HG03045 (cell line): ENCODE data around the gene KIF6.

ENCODE experiments used
- ATAC-seq: cut with Tn5 transposase; IDR thresholded peaks from one replicate; pipeline ENCODE4 v1.9.1; 2021; ENCODE audit warnings: mild to moderate bottlenecking, moderate library complexity; ENCODE audit not compliant: unreplicated experiment

Gene KIF6

GRCh38 chr6:39558591-39559190 is 166.5 kb downstream of the KIF6 start:
- ATAC-seq: no peak

- no peak for ATAC-seq
Observed at GRCh38 chr6:39558079-39558478, 167.1 kb downstream of the KIF6 start.

- ATAC-seq: no peak
Observed at GRCh38 chr6:39555136-39555535, 170.1 kb downstream of the KIF6 start.

GRCh38 chr6:39553860-39554802 is 171.1 kb downstream of the KIF6 start:
- no peak for ATAC-seq

GRCh38 chr6:39553029-39553428 is 172.2 kb downstream of the KIF6 start:
- no peak for ATAC-seq

GRCh38 chr6:39550191-39550590 is 175.0 kb downstream of the KIF6 start:
- ATAC-seq: no peak

- no peak for ATAC-seq
Observed at GRCh38 chr6:39546731-39547130, 178.5 kb downstream of the KIF6 start.

- no peak for ATAC-seq
Observed at GRCh38 chr6:39543950-39544349, 181.3 kb downstream of the KIF6 start.

- ATAC-seq: no peak
Observed at GRCh38 chr6:39543095-39543494, 182.1 kb downstream of the KIF6 start.

- ATAC-seq: no peak
Observed at GRCh38 chr6:39540454-39540853, 184.8 kb downstream of the KIF6 start.

- ATAC-seq: peak; percentile 97
Observed at GRCh38 chr6:39530201-39530759, 194.9 kb downstream of the KIF6 start.

GRCh38 chr6:39527792-39528564 is 197.2 kb downstream of the KIF6 start:
- no peak for ATAC-seq

- no peak for ATAC-seq
Observed at GRCh38 chr6:39524007-39524406, 201.2 kb downstream of the KIF6 start.

GRCh38 chr6:39521958-39522357 is 203.2 kb downstream of the KIF6 start:
- no peak for ATAC-seq

GRCh38 chr6:39520916-39521315 is 204.3 kb downstream of the KIF6 start:
- ATAC-seq: no peak

GRCh38 chr6:39520411-39520810 is 204.8 kb downstream of the KIF6 start:
- ATAC-seq: no peak

GRCh38 chr6:39518221-39518620 is 207.0 kb downstream of the KIF6 start:
- ATAC-seq: no peak

- ATAC-seq: no peak
Observed at GRCh38 chr6:39517756-39518155, 207.5 kb downstream of the KIF6 start.

- no peak for ATAC-seq
Observed at GRCh38 chr6:39516471-39516870, 208.7 kb downstream of the KIF6 start.

GRCh38 chr6:39515471-39515870 is 209.7 kb downstream of the KIF6 start:
- no peak for ATAC-seq

GRCh38 chr6:39515006-39515405 is 210.2 kb downstream of the KIF6 start:
- ATAC-seq: no peak
